Stimulated activated memory B cell treated with anti-CD40 and anti-IgM and Interleukin-4, amounts not matched to agents 10 μg/mL and 1 μg/mL and 100 μg/mL, for 72 hours (primary cell): ENCODE results near the gene ETFA.
A peak's percentile ranks its signal among the peaks of the same experiment; 100 is the strongest.
"Not testable (repeated sequence)": the region's sequence is repeated elsewhere in the genome, so short reads cannot be mapped to it uniquely, and the experiment has no call there.

Experiments used
- ATAC-seq: fragments of 150-1000 bp; cut with Tn5 transposase; 2 replicates; pipeline ENCODE4 v1.10.0; 2021
- H3K27ac Mint-ChIP-seq: one replicate; pipeline ENCODE4 v1.8.0; 2022; ENCODE audit warnings: mild to moderate bottlenecking, mixed read lengths
- H3K27me3 Mint-ChIP-seq: one replicate; pipeline ENCODE4 v1.8.0; 2022; ENCODE audit warnings: mixed read lengths
- H3K36me3 Mint-ChIP-seq: one replicate; pipeline ENCODE4 v1.8.0; 2022; ENCODE audit warnings: mixed read lengths
- H3K4me1 Mint-ChIP-seq: one replicate; pipeline ENCODE4 v1.8.0; 2022; ENCODE audit warnings: mixed read lengths
- H3K4me3 Mint-ChIP-seq: one replicate; pipeline ENCODE4 v1.8.0; 2022; ENCODE audit warnings: mild to moderate bottlenecking, moderate library complexity, mixed read lengths
- H3K9me3 Mint-ChIP-seq: one replicate; pipeline ENCODE4 v1.8.0; 2022; ENCODE audit warnings: mixed read lengths

Gene ETFA

GRCh38 chr15:76313731-76314130 is 2.5 kb upstream of the ETFA start:
- H3K4me3 Mint-ChIP-seq: no peak overlapping the region
- no peaks in the 10 kb centered on the region for H3K27me3 Mint-ChIP-seq
- ATAC-seq: no peak
- H3K9me3 Mint-ChIP-seq: no peaks in the 10 kb centered on the region
- H3K27ac Mint-ChIP-seq: no peak overlapping the region
- H3K4me1 Mint-ChIP-seq: peaks cover 33% of the 10 kb centered on the region
- H3K36me3 Mint-ChIP-seq: no peaks in the 10 kb centered on the region

- H3K27me3 Mint-ChIP-seq, H3K36me3 Mint-ChIP-seq, H3K27ac Mint-ChIP-seq, ATAC-seq, H3K9me3 Mint-ChIP-seq: not testable (repeated sequence)
- Mint-ChIP-seq H3K4me3 (peak overlapping the region; percentile 85), H3K4me1 (peaks cover 39% of the 10 kb centered on the region)
Measured at GRCh38 chr15:76313175-76313567, 1.9 kb upstream of the ETFA start.

GRCh38 chr15:76312540-76313174 is 1.4 kb upstream of the ETFA start:
- no peak for ATAC-seq
- no peaks in the 10 kb centered on the region for H3K27me3 Mint-ChIP-seq
- peaks cover 41% of the 10 kb centered on the region for H3K4me1 Mint-ChIP-seq
- H3K36me3 Mint-ChIP-seq: no peaks in the 10 kb centered on the region
- H3K27ac Mint-ChIP-seq: peak overlapping the region; percentile 90
- H3K4me3 Mint-ChIP-seq: peak overlapping the region; percentile 85
- no peaks in the 10 kb centered on the region for H3K9me3 Mint-ChIP-seq

- H3K9me3 Mint-ChIP-seq: no peaks in the 10 kb centered on the region
- peak overlapping the region; percentile 90 for H3K27ac Mint-ChIP-seq
- H3K27me3 Mint-ChIP-seq: no peaks in the 10 kb centered on the region
- H3K4me1 Mint-ChIP-seq: peaks cover 49% of the 10 kb centered on the region
- peak; percentile 5 for ATAC-seq
- H3K4me3 Mint-ChIP-seq: peak overlapping the region; percentile 85
- H3K36me3 Mint-ChIP-seq: no peaks in the 10 kb centered on the region
Measured at GRCh38 chr15:76310475-76311099, 682 bp downstream of the ETFA start.

GRCh38 chr15:76309601-76310330 is 1.5 kb downstream of the ETFA start:
- peak overlapping the region; percentile 90 for H3K27ac Mint-ChIP-seq
- no peaks in the 10 kb centered on the region for H3K9me3 Mint-ChIP-seq
- peaks cover 56% of the 10 kb centered on the region for H3K4me1 Mint-ChIP-seq
- H3K4me3 Mint-ChIP-seq: peak overlapping the region; percentile 85
- H3K36me3 Mint-ChIP-seq: peaks cover 6% of the 10 kb centered on the region
- no peak for ATAC-seq
- no peaks in the 10 kb centered on the region for H3K27me3 Mint-ChIP-seq

GRCh38 chr15:76303909-76304308 is 7.4 kb downstream of the ETFA start:
- Mint-ChIP-seq H3K36me3 (peaks cover 10% of the 10 kb centered on the region), H3K4me3 (no peak overlapping the region), H3K4me1 (peaks cover 25% of the 10 kb centered on the region), H3K27me3 (no peaks in the 10 kb centered on the region), H3K9me3 (no peaks in the 10 kb centered on the region), H3K27ac (no peak overlapping the region)
- no peak for ATAC-seq

GRCh38 chr15:76299786-76300185 is 11.5 kb downstream of the ETFA start:
- no peaks in the 10 kb centered on the region for H3K27me3 Mint-ChIP-seq
- H3K9me3 Mint-ChIP-seq: no peaks in the 10 kb centered on the region
- no peak overlapping the region for H3K27ac Mint-ChIP-seq
- H3K4me3 Mint-ChIP-seq: no peak overlapping the region
- peaks cover under 1% of the 10 kb centered on the region for H3K4me1 Mint-ChIP-seq
- peaks cover 10% of the 10 kb centered on the region for H3K36me3 Mint-ChIP-seq
- no peak for ATAC-seq

- Mint-ChIP-seq H3K27ac (no peak overlapping the region), H3K9me3 (no peaks in the 10 kb centered on the region), H3K4me1 (no peaks in the 10 kb centered on the region), H3K27me3 (no peaks in the 10 kb centered on the region), H3K4me3 (no peak overlapping the region), H3K36me3 (peaks cover 10% of the 10 kb centered on the region)
- ATAC-seq: no peak
Measured at GRCh38 chr15:76298986-76299385, 12.3 kb downstream of the ETFA start.

GRCh38 chr15:76297951-76298350 is 13.3 kb downstream of the ETFA start:
- H3K36me3 Mint-ChIP-seq, ATAC-seq, H3K27me3 Mint-ChIP-seq, H3K27ac Mint-ChIP-seq, H3K9me3 Mint-ChIP-seq, H3K4me1 Mint-ChIP-seq, H3K4me3 Mint-ChIP-seq: not testable (repeated sequence)

GRCh38 chr15:76296849-76297248 is 14.4 kb downstream of the ETFA start:
- no peak for ATAC-seq
- H3K4me3 Mint-ChIP-seq: no peak overlapping the region
- H3K27me3 Mint-ChIP-seq: no peaks in the 10 kb centered on the region
- H3K36me3 Mint-ChIP-seq: peaks cover 10% of the 10 kb centered on the region
- H3K9me3 Mint-ChIP-seq: no peaks in the 10 kb centered on the region
- peaks cover 8% of the 10 kb centered on the region for H3K4me1 Mint-ChIP-seq
- H3K27ac Mint-ChIP-seq: no peak overlapping the region

- not testable (repeated sequence) for ATAC-seq, H3K27me3 Mint-ChIP-seq, H3K4me3 Mint-ChIP-seq, H3K4me1 Mint-ChIP-seq, H3K27ac Mint-ChIP-seq, H3K9me3 Mint-ChIP-seq
- peaks cover 24% of the 10 kb centered on the region for H3K36me3 Mint-ChIP-seq
Measured at GRCh38 chr15:76294463-76294862, 16.8 kb downstream of the ETFA start.

- Mint-ChIP-seq H3K27me3 (no peaks in the 10 kb centered on the region), H3K36me3 (peaks cover 24% of the 10 kb centered on the region), H3K9me3 (no peaks in the 10 kb centered on the region), H3K4me3 (no peak overlapping the region), H3K4me1 (peaks cover 8% of the 10 kb centered on the region), H3K27ac (no peak overlapping the region)
- ATAC-seq: no peak
Measured at GRCh38 chr15:76293361-76293760, 17.9 kb downstream of the ETFA start.

GRCh38 chr15:76289582-76289981 is 21.7 kb downstream of the ETFA start:
- no peaks in the 10 kb centered on the region for H3K27me3 Mint-ChIP-seq
- no peaks in the 10 kb centered on the region for H3K9me3 Mint-ChIP-seq
- H3K4me3 Mint-ChIP-seq: no peak overlapping the region
- H3K27ac Mint-ChIP-seq: no peak overlapping the region
- peaks cover 19% of the 10 kb centered on the region for H3K4me1 Mint-ChIP-seq
- ATAC-seq: no peak
- H3K36me3 Mint-ChIP-seq: peaks cover 30% of the 10 kb centered on the region

- peaks cover 11% of the 10 kb centered on the region for H3K4me1 Mint-ChIP-seq
- H3K9me3 Mint-ChIP-seq: no peaks in the 10 kb centered on the region
- no peaks in the 10 kb centered on the region for H3K27me3 Mint-ChIP-seq
- peak overlapping the region; percentile 78 for H3K27ac Mint-ChIP-seq
- peak overlapping the region; percentile 64 for H3K4me3 Mint-ChIP-seq
- peaks cover 41% of the 10 kb centered on the region for H3K36me3 Mint-ChIP-seq
- no peak for ATAC-seq
Measured at GRCh38 chr15:76286271-76286879, 24.9 kb downstream of the ETFA start.

- Mint-ChIP-seq H3K36me3 (peaks cover 43% of the 10 kb centered on the region), H3K27ac (no peak overlapping the region), H3K4me3 (no peak overlapping the region), H3K27me3 (no peaks in the 10 kb centered on the region), H3K4me1 (peaks cover 11% of the 10 kb centered on the region), H3K9me3 (no peaks in the 10 kb centered on the region)
- ATAC-seq: no peak
Measured at GRCh38 chr15:76285241-76285825, 25.9 kb downstream of the ETFA start.
